OCI-LY3 (cell line): ENCODE data around the gene BANP.

ENCODE experiments used
- CTCF ChIP-seq: fragments of 200-600, 300-600 bp; sonication (generic); IDR thresholded peaks from 2 replicates; pipeline ENCODE4 v1.5.1; 2014; ENCODE audit warnings: antibody characterized with exemption, low read length, low read depth
- EZH2phosphoT487 ChIP-seq: fragments of 200-600 bp; shearing (Covaris generic); IDR thresholded peaks from 2 replicates; pipeline ENCODE4 v1.6.1; 2018; ENCODE audit warnings: antibody characterized with exemption, mixed run types, low read depth

DNA sequence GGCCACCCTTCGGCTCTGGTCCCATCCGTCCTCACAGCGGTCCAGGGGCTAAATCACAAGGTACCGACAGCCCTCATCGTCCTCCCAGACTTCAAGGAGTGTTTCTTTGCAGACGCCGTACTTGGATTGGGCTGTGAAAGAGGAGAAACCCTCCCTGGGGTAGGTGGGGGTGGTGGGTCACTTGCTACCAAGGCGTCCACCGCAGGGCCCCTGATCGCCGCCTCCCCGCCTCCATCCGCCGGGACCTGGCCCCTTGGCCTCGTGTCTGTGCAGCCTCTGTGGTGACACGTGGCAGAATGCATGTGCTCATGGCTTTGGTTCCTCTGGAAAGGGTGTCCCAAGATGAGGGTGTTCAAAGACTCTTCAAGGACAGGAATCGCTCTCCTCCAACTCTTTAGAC, 151.4 kb downstream of the BANP start:
- TF ChIP-seq CTCF (no peak), EZH2phosphoT487 (no peak)
